HG03064 (cell line): ENCODE measurements around the gene CPED1.

Source experiments
- ATAC-seq: cut with Tn5 transposase; IDR thresholded peaks from one replicate; pipeline ENCODE4 v1.9.1; 2021; ENCODE audit warnings: low read depth; ENCODE audit not compliant: unreplicated experiment

Gene CPED1

GRCh38 chr7:121081327-121081936 lies 92.9 kb downstream of the CPED1 start:
- ATAC-seq: no peak

GRCh38 chr7:121082400-121083101 lies 94.0 kb downstream of the CPED1 start:
- no peak for ATAC-seq

DNA sequence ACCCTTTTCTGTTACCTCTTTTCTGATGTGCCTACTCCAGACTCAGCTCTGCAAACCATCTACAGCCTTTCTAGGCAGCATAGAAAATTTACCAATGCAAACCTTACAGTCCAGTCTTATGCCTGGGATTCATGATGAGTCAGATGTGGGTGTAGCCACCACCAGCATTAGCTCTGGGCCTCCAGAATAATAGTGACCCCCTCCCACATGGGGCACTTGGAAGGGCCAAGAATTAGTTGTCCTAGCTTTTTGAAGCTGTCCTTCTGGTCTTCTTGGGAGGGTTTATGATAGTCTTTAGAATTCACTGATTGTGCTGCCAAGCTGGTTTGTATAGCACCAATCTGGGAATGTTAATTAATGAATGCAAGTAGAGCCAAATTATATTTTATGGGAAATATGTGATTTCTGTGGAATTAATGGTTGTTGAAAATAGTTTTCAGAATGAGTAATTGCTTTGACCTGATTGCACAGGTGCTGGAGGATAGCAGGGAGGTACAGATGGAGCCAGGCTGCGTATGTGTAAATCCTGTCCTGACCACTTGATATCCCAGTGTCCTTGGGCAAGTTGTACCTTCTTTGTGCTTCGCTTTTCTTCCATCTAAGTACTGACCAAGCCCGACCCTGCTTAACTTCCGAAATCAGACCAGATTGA lies 94.8 kb downstream of the CPED1 start:
- no peak for ATAC-seq

- ATAC-seq: no peak
Observed at GRCh38 chr7:121083790-121084251, 95.3 kb downstream of the CPED1 start.

DNA sequence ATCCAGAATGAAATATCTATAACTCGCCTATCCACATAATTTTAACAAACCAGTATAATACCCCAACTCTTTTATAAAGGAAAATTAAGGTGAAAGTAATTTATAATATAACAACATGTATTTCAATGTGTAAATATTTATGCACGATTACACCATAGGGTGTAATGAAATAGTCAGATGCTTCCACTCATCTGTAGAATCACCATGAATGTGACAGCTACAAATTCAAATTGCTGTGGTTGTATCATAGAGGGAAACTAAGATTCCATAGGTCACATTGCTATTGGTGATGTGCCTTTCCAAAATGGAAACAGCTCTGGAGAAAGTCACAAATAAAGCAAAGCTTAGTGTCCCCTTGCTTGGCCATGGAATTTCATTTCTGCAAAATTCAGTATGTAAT lies 95.7 kb downstream of the CPED1 start:
- no peak for ATAC-seq

DNA sequence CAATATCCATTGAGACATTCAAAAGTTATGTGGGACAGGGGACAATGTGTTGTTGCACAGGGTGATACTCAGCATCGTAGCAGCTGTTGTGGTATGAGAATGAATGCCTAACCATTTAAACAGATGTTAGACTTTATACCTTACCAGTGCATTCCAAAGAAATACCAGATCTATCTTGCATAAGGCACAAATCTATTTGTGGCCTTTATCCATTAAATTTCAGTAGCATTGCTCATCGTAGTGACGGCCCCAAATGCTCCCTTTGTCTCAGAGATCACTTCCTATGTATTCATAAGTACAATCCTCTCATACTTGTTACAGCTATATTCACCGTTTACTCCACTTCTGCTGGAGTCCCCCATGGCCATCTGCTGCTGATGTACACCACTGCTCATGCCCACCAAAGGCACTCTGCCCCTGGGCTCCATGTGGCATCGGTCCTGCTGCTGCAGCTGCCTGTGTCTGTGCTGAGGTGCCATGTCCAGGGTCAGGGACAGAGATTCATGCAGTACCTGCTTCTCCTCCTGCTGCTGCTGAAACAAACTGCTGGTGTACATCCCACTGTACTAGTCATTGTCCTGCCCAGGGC lies 96.3 kb downstream of the CPED1 start:
- ATAC-seq: no peak

- no peak for ATAC-seq
Observed at GRCh38 chr7:121085922-121086321, 97.4 kb downstream of the CPED1 start.

DNA sequence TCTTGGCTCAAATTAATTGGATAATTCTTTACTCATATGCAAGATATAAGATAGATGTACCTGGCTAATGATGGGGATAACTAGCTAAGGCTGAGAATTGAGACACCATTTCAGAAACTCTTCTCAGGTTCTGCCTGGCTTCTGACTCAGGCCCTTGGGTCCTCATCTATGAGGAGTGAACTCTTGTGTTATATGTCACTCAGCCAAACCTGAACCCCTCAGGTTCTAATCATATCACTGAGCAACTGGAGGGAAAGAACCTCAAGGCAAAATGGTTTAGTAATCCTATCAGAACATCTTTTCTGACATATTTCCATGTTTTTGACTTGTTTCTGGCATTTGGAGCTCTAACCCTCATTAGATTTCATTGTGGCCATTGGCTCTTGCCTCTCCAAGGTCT lies 100.4 kb downstream of the CPED1 start:
- no peak for ATAC-seq

DNA sequence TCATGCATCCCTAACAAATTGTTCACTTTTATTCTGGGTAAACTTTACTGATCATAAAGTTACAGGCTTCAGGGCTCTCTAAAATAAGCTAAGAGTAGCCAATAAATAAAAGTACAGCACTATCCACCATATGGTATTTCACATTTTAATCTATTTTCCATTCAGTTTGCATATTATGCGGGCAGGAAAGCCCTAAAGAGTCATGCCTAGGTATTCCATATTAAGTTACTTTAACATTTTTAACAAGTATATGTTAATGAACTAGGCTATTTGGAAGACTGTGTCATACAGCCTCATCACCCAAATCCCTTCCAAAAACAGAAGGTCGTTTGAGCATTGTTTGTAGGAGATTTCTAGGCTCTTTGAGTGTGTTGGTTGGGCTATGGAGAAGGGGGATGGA lies 106.3 kb downstream of the CPED1 start:
- no peak for ATAC-seq

DNA sequence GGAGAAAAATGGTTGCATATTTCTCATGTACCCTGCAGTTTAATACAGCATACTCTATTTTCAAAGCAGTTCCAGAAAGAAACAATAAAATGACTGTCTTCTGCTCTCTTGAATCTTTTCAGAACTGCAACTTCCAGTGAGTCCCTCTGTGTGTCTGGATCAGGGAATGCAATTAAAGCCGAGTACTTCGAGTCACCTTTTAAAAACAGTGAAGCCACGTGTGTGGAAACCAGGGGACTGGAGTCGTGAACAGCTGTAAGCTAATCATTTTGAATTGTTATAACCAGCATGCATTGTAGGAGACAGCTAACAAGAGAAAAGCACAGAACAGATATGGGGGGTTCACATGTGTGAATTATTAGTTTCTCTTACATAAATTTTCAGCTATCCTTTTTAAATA lies 109.1 kb downstream of the CPED1 start:
- no peak for ATAC-seq

DNA sequence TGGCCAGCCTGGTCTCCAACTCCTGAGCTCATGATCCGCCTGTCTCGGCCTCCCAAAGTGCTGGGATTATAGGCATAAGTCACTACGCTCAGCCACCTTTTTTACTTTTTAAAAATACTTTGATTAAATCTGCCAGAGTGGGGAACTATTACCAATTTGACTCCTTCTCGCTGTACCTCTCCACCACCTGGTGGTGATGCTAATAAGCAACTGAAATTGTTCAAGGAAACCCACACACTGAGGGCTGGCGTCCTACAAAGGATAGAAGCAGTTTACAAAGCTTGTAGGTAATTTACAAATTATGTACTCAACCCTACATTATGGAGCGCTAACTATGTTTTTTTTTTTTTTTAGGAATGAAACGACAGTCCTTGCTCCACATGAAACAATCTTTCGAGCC lies 111.1 kb downstream of the CPED1 start:
- ATAC-seq: no peak

GRCh38 chr7:121101083-121101482 lies 112.6 kb downstream of the CPED1 start:
- no peak for ATAC-seq

- no peak for ATAC-seq
Observed at GRCh38 chr7:121101621-121102020, 113.1 kb downstream of the CPED1 start.

GRCh38 chr7:121102619-121103018 lies 114.1 kb downstream of the CPED1 start:
- ATAC-seq: no peak

GRCh38 chr7:121103086-121103485 lies 114.6 kb downstream of the CPED1 start:
- no peak for ATAC-seq

DNA sequence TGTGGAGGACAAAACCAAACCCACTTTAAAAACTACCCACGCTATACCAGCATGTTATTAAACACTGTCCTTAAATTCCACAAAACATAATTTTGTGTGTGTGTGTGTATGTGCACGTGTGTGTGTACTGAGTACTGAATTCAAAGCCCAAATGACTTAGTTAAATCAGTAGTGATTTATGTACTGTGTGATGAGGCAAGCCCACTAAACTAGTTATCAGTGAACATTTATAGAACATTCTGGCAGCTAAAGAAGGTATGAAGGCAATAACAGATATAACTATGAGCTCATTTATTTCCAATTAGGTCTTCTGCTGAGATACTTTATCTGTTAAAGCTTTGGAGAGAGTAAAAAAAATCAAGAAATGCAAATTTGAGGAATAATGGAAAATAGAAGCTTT lies 115.1 kb downstream of the CPED1 start:
- ATAC-seq: no peak

DNA sequence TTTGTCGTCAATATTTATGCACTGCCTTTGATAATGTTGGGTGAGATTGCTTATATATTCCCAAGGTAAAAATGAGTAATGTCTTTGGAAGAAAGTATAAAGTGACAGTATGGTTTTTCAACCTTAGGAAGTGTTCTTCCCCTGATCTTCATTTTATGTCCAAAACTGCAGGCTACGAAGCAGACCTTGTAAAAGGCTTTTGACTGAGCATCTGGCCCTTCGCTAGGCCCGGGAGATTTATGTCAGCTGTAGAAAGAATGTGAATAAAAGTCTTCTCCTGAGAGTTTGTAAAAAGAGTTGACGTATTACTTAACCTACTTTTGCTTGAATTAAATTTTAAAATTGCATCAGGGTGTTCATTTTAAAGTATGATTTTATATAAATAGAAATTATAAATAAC lies 116.8 kb downstream of the CPED1 start:
- ATAC-seq: no peak

GRCh38 chr7:121107923-121108498 lies 119.5 kb downstream of the CPED1 start:
- peak; percentile 90 for ATAC-seq

GRCh38 chr7:121109145-121109544 lies 120.6 kb downstream of the CPED1 start:
- no peak for ATAC-seq

GRCh38 chr7:121113288-121113687 lies 124.8 kb downstream of the CPED1 start:
- ATAC-seq: no peak

GRCh38 chr7:121116396-121116795 lies 127.9 kb downstream of the CPED1 start:
- no peak for ATAC-seq
